ENCODE measurements around the gene DCAF15.

DNA sequence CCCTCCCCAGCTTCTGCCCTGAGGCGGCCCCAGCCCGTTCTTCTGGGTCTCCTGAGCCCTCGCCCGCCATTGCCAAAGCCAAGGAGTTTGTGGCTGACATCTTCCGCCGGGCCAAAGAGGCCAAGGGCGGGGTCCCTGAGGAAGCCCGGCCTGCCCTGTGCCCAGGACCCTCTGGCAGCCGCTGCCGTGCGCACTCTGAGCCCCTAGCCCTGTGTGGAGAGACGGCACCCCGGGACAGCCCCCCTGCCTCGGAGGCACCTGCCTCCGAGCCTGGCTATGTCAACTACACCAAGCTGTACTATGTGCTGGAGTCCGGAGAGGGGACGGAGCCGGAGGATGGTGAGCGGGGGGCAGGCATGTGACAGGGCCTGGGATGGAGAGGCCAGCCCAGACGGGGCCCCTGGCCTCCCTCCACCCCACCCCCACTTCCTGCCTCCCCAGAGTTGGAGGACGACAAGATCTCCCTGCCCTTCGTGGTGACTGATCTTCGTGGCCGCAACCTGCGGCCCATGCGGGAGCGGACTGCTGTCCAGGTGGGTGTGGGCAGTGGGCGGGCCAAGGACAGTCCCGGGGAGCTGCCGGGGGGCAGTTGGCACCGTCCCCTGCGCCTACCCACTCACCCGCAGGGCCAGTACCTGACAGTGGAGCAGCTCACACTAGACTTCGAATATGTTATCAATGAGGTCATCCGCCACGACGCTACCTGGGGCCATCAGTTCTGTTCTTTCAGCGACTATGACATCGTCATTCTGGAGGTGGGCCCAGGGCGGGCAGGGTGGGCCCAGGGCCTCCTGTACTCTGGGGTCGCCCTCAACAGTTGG, 7.0 kb downstream of the DCAF15 start:
- TF ChIP-seq, protein P1, sequence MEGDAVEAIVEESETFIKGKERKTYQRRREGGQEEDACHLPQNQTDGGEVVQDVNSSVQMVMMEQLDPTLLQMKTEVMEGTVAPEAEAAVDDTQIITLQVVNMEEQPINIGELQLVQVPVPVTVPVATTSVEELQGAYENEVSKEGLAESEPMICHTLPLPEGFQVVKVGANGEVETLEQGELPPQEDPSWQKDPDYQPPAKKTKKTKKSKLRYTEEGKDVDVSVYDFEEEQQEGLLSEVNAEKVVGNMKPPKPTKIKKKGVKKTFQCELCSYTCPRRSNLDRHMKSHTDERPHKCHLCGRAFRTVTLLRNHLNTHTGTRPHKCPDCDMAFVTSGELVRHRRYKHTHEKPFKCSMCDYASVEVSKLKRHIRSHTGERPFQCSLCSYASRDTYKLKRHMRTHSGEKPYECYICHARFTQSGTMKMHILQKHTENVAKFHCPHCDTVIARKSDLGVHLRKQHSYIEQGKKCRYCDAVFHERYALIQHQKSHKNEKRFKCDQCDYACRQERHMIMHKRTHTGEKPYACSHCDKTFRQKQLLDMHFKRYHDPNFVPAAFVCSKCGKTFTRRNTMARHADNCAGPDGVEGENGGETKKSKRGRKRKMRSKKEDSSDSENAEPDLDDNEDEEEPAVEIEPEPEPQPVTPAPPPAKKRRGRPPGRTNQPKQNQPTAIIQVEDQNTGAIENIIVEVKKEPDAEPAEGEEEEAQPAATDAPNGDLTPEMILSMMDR (IDR thresholded peaks at IDR 0.05): no peak
- TF ChIP-seq POLR2A (IDR thresholded peaks at IDR 0.05): no peak
